Measurements from ENCODE around the gene ILK. TPM values are rescaled to one million over a fixed set of nuclear protein-coding genes. Genes with fewer than 3 reads are reported as not detected.

ILK gene
- polyA plus RNA-seq, 1 donor = 145 TPM

DNA sequence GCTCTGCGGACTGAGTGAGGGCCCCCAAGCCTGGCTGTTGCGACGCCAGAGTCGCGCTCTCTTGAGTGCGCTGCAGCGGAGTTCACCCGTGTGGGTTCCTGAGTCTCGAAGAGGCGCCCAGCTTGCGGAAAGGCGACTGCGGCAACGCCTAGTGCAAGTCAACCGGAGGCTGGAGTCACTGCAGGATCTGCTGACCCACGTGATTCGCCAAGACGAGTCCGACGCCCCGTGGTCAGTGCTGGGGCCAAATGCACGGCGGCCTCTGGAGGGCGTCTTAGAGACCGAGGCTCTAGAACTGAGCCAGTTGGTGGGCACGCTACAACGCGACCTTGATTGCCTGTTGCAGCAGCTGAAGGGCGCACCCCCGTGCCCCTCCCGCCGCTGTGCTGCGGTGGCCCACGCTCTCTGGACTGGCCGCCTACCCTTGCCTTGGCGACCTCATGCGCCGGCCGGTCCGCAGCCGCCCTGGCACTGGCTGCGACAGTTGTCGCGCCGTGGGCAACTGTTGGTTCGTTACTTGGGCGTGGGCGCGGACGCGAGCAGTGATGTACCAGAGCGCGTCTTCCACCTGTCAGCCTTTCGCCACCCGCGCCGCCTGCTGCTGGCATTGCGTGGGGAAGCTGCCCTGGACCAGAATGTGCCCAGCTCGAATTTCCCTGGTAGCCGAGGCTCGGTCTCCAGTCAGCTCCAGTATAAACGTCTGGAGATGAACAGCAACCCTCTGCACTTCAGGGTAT, 32.7 kb upstream of the ILK start:
- DNase-seq = no peak

DNA sequence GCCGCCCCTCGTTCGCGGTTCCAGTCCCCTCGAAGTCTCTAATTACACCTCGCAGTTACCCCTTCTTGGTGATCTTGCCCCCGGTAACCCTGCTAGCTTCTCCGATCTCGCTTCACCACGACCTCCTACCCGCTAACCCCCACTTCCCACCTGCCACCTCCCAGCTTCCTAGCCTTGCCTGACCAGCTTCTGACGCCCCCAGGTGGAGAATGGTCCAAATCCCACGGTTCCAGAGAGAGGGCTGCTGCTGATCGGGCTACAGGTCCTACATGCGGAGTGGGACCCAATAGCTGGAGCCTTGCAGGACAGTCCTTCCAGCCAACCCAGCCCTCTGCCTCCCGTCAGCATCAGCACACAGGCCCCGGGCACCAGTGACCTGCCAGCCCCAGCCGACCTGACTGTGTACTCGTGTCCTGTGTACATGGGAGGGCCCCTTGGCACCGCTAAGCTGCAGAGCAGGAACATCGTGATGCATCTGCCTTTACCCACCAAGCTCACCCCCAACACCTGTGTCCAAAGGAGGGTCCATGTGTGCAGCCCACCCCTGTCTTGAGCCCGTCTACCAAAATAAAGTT, 32.1 kb upstream of the ILK start:
- DNase-seq = no peak

DNA sequence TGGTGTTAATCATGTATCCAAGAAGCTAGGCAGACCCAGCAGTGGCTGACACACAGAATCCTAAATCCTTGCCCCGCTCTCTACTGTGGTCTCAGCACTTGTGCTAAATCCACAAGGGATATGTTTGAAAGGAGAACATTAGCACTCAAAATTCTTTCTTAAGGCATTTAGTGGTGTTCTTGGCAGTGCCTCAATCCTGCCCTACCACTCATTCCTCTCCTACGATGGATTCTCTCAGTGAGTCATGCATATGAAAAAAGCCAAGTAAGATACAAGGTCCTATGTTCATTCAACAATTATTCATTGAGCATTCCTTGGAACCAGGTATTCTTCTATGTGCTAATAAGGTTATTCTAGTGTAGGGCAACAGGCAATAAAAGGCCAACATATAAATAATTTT, 31.4 kb upstream of the ILK start:
- DNase-seq = no peak

DNA sequence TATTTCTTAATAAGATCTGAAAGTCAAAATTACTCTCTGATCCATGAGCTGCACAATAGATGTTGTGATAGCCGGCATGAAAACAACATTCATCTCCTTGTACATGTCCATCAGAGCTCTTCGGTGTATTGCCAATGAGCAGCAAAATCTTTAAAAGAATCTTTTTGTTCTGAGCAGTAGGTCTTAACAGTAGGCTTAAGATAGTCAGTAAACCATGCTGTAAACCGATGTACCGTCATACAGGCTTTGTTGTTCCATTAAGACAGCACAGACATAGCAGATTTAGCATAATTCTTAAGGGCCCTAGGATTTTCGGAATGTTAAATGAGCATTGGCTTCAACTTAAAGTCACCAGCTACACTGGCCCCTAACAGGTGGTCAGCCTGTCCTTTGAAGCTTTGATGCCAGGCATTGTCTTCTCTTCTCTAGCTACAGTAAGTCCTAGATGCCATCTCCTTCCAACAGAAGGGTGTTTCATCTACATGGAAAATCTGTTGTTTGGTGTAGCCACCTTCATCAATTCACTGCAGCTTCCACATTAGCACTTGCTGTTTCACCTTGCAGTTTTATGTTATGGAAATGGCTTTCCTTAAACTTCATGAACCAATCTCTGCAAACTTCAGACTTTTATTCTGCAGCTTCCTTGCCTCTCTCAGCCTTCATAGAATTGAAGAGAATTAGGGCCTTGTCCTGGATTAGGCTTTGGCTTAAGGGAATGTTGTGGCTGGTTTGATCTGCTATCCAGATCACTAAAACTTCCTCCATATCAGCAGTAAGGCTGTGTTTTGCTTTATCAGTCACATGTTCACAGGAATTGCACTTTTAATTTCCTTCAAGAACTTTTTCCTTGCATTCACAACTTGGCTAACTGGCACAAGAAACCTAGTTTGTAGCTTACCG, 28.5 kb upstream of the ILK start:
- DNase-seq = no peak

DNA sequence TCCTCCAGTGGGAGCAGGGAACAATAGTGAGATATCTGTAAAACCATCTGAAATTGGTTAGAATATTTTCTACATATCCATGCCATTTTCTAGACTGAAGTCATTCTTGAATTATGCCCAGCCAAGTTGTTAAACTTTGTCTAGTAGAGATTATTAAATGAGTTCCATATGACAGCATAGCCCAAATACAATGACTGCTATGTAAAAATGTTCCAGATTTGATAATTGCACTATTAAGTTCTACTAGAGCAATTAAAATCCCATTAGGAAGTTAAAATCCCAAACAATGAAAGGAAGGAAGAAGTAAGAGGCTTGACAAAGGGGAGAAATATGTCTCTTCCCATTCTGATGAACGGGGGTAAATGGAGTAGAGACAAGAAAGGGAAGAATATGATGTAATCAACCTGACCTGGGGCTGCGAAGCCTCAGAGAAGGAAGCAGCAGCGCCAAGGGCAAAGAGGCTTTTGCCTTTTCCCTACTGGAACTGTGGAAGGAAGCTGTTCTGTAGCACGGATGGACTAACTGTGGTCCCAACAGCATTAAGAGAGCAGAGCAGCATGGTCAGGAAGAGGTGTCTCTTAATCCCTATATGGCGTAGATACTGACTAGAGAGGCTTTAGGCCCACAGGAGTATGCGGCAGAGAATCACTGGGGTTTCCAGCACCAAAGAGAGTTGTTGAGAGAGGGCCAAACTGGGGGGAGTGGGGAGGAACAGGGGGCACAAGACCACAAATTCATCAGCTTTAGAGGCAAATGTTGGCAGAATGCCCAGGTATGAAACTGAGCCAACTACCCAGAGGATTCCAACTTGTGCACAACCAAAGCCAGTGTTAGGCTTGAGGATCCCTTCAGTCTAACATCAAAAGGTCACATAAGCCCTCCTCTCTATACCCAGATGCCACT, 26.9 kb upstream of the ILK start:
- DNase-seq = no peak

DNA sequence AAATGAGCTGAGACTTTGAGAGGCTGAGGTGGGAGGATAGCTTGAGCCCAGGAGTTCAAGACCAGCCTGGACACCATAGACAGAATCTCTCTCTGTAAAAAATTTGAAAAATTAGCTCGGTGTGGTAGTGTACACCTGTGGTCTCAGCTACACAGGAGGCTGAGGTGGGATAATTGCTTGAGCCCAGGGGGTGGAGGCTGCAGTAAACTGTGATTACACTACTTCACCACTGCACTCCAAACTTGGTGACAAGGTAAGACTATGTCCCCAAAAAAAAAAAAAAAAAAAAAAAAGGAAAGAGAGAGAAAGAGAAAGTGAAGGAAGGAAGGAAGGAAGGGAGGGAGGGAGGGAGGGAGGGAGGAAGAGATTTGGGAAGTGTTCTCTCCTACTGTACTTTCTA, 25.4 kb upstream of the ILK start:
- no peak for DNase-seq

DNA sequence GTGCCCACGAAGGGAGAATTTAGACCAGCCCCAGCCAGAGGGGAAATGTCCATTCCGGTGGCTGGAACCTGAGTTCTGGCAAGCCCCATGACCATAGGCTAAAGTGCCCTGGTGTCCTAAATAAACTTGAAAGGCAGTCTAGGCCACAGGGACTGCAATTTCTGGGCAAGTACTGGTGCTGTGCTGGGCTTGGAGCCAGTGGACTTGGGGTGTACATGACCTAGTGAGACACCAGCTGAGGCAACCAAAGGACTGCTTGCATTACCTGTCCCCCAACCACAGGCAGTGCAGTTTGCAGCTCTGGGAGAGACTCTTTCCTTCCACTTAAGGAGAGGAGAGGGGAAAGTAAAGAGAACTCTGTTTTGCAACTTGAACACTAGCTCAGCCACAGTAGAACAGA, 23.9 kb upstream of the ILK start:
- DNase-seq = no peak

DNA sequence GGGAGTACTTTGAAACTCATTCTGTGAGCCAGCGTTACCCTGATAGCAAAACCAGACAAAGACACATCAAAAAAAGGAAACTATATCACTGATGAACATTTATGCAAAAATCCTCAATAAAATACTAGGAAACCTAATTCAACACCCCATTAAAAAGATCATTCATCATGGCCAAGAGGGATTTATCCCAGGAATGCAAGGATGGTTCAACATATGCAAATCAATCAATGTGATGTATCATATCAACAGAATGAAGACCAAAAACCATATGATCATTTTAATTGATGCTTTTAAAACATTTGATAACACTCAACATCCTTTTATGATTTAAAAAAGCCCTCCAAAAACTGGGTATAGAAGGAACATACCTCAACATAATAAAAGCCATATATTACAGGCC, 20.0 kb upstream of the ILK start:
- DNase-seq = no peak

DNA sequence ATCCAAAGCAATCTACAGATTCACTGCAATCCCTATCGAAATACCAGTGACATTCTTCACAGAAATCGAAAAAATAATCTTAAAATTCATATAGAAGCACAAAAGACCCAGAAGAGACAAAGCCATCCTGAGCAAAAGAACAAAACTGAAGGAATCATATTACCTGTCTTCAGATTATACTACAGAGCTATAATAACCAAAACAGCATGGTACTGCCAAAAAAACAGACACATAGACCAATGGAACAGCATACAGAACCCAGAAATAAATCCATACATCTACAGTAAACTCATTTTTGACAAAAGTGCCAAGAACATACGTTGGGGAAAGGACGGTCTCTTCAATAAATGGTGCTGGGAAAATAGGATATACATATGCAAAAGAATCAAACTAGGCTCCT, 19.0 kb upstream of the ILK start:
- DNase-seq = no peak

DNA sequence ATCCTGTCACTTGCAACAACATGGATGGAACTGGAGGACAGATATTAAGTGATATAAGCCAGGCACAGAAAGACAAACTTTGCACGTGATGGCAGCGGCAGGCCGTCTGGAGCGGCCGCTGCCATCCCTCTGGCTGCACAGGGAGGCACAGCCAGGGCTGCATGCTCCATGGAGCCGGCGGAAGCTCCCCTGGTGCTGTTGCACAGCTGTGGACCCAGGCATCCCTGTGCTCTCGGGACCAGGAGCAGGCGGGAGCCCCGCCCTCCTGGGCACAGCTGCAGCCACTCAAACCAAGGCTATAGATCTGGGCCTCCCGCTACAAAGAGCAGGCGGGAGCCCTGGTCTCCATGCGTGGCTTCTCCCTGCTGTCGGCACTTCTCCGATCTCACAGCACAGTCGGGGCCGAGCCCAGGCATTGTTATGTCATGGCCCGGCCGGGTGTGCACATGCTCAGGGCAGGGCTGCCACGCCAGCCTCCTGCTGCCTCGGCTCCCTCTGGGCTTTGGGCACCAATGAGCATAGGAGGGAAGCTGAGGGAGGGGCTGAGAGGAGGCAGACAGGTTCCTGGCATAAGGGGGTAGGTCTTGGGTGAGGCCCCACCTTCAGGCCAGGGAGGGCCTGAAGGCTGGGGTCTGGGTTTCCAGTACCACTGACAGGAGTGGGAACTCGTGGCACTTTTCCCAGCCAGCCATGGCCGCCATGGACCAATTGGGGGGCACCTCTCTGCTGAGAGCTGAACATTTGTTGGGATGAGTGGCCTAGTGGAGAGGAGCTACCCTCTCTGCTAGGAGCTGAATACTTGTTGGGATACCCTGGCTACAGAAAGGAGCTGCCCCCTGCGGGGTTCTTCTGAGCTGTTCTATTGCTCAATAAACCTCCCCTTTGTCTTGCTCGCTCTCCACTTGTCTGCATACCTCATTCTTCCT, 16.9 kb upstream of the ILK start:
- DNase-seq = no peak

DNA sequence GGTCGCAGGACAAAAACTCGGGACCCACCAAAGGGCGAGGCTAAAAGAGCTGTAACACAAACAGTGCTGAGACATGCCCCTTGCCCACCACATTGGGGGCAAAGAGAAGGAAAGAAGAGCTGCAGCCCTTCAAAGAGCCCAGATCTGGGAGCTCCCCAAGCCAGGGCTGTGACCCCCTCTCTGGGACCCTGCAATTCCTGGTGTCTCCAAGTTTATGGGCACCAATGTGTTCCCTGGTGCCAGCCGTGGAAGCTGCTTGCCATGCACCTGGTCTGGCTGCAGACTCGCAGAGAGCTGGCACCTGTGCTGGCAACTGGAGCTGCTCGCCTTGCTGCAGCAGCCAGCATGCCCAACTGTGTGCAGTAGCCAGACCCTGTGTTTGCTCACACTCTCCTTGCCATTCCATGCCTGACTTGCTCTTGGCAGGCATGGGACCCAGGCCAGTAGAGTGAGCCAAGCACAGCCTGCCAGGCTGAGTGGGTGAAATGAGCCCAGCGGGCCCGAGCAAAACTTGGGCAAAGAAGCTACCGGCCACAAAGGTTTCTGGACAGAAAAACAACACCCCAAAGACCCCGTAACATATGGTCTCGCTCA, 16.1 kb upstream of the ILK start:
- no peak for DNase-seq

DNA sequence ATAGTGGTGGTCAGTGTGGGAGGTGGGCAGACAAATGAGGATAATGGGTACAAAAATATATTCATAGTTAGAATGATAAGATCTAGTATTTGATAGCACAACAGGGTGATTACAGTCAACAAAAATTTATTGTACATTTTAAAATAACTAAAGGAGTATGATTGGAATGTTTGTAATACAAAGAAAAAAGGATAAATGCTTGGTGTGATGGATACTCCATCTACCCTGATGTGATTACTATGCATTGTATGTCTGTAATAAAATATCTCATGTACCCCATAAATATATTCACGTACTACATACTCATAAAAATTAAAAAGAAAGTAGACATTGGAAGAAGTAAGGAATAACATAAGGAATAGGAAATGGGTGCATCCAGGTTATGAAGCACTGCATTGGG, 15.6 kb upstream of the ILK start:
- no peak for DNase-seq

DNA sequence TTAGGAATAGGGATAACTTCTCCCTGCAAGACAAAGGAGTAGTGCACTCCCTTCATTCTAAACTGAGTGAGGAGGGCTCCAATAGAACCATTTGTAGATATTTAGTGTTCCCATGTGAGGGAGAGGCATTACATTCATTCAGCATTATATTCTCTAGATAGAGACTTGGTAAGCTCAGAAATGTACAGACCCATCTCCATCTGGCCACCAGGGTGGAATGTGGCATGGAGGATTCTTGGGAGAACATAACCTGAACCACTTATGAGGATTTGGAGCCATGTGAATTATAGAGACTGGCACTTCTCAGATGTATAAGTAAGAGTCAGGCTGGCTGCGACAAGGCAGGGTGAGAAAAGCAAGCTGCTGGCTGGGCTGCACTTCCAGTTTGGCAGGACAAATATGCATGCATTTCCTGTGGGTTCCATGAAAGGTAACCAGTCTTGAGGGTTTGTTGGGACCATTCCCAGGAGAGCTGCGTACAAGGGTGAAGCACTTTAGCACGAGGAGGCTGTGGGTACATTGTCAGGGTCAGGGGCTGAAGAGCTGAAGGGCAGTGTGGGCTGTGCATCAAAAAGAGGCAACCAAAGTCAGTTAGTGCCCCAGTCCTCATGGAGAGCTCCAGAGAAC, 9.3 kb upstream of the ILK start:
- DNase-seq = no peak

DNA sequence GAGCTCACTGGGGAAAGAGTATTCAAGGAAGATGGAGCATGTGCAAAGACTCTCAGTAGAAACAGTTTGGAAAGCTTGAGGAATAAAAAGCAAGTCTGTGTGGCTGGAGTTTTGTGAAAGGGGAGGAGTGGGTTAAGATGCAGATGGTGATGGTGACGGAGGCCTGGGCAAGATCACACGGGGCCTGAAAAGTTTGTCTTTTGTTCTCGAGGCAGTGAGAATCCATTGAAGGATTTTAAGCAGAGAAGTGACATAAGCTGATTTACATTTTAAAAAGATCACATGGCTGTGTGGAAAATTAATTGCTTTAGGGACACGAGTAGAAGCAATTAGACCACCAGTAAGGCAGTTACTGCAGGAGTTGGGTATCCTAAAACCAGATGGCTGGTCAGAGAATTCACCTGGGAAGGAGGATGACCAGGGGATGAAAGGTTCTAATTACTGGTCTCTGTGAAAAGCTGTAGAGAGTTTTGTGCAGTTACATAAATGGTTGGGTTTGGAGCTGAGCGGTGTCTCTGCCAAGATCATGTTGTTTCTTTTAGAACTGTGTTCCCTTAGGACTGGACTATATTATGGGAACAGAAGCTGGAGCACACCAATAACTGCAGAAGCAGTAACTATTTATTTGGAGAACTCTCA, 7.2 kb upstream of the ILK start:
- no peak for DNase-seq

DNA sequence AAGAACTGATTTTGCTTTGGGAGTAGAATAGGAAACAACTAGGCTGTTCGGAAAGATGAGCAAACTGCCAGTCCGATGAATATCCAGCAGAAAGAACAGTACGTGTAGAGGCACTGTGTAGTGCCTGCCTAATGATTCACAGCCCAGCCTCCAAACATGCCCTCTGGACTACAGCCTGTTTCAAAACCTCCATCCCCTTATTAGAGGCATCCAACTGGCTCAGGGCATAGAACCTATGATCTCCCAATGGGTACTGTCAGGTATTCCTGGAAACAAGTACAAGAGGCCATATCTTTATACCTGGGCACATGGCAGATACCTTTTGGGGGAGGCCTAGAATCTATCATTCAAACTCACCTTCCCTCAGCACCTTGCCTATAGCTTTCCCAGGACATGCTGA, 5.0 kb upstream of the ILK start:
- no peak for DNase-seq

DNA sequence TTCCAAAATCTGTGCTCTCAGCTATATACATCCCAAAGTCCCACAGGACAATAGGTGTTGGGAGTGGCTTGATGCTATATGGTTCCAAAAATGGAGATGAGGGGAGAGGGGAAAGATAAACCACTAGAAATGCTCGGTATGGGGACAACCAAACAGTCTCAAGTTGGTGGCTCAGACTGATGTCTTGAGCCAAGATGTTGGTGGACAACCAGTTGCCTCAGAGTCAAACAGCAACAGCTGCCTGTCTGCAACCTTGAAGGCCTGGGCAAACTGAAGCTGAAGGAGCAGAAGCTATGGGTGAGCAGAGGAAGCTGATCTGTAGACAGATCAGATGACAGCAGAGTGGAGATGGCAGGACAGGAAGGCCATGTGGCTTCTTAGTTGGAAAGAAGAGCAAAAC, 4.1 kb upstream of the ILK start:
- no peak for DNase-seq

DNA sequence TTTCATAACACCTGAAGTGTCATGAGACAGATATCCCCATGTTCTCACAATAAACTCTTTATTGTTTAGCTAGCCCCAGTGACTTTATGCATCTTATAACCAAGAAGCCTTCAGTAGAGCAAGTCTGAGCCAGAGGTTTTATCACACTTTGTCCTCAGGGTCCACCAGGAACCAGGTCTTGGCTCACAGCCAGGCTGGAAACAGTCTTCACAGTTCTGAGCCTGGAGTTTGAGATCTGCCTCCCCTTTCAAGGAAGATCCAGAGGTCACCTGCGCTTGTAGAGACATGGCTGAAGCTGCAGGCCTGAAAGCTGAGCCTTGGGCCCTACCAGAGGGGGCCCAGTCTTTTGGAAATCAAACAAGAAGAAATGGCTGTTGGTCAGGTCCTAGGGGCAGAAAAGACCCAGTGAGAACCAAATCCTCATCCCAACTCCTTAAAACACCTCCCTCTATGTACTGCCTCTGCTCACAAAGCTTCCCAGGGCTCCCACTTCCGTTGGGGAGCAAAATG, 3.6 kb upstream of the ILK start:
- DNase-seq = no peak

DNA sequence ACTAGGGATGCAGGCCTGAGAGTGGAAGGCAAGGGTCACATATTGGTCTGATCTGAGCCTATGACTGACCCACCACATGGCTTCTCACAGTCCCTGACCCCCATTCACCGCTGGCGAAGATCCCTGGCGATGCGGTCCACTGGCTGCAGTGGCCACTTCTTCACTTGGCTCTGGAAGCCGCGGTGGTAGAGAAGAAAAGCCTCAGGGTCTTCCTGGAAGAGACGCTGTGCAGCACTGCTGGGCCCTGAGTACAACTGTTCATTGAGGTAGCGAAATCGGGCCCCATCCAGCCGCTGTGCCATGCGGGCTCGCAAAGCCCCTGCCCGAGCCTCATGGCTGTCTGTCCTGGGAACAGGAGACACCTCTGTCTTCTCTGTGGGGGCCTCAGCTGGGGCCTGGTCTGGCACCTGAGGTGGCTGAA, 2.5 kb upstream of the ILK start:
- no peak for DNase-seq

All from left kidney (tissue), 2 donors.